GM23338 (cell line): ENCODE results near the gene UTS2R. TPM values are rescaled to one million over a fixed set of nuclear protein-coding genes. Genes with fewer than 3 reads are reported as not detected.

Source experiments
- ATAC-seq: fragments of 200-7000 bp; cut with Tn5 transposase; 3 replicates; pipeline ENCODE4 v1.9.1; 2020
- DNase-seq: peaks from one replicate; pipeline ENCODE4 v3.0.0-alpha.2; 2015; ENCODE audit warnings: low spot score
- H2AFZ ChIP-seq: fragments of 200-600 bp; sonication (generic); 2 replicates; pipeline ENCODE4 v1.8.0; 2016; ENCODE audit warnings: antibody characterized with exemption, mild to moderate bottlenecking, moderate library complexity
- H3F3A ChIP-seq: fragments of 200-600 bp; sonication (generic); replicated peaks from 2 replicates; pipeline ENCODE4 v1.8.0; 2017; ENCODE audit warnings: antibody characterized with exemption, mixed run types, low read depth
- H3K27ac ChIP-seq: fragments of 200-600 bp; sonication (generic); 2 replicates; pipeline ENCODE4 v1.6.1; 2016; ENCODE audit warnings: low read depth
- H3K27me3 ChIP-seq: fragments of 200-600 bp; sonication (generic); 2 replicates; pipeline ENCODE4 v1.8.0; 2016; ENCODE audit warnings: mild to moderate bottlenecking, mixed run types, moderate library complexity; ENCODE audit not compliant: insufficient read depth
- H3K36me3 ChIP-seq: fragments of 200-600 bp; sonication (generic); 2 replicates; pipeline ENCODE4 v1.8.0; 2016; ENCODE audit warnings: mild to moderate bottlenecking; ENCODE audit not compliant: insufficient read depth
- H3K4me1 ChIP-seq: fragments of 200-600 bp; sonication (generic); 2 replicates; pipeline ENCODE4 v1.8.0; 2016; ENCODE audit warnings: mild to moderate bottlenecking, moderate library complexity; ENCODE audit not compliant: insufficient read depth
- H3K4me2 ChIP-seq: fragments of 200-600 bp; sonication (generic); 2 replicates; pipeline ENCODE4 v1.7.1; 2017; ENCODE audit warnings: mixed run types
- H3K4me3 ChIP-seq: fragments of 200-600 bp; sonication (generic); 2 replicates; pipeline ENCODE4 v1.6.1; 2016; ENCODE audit warnings: mixed run types
- H3K79me2 ChIP-seq: fragments of 200-600 bp; sonication (generic); replicated peaks from 2 replicates; pipeline ENCODE4 v1.8.0; 2017; ENCODE audit warnings: mild to moderate bottlenecking; ENCODE audit not compliant: insufficient read depth
- H3K9me2 ChIP-seq: fragments of 200-600 bp; sonication (generic); 2 replicates; pipeline ENCODE4 v1.8.0; 2017; ENCODE audit not compliant: insufficient read depth
- H4K20me1 ChIP-seq: fragments of 200-600 bp; sonication (generic); replicated peaks from 2 replicates; pipeline ENCODE4 v1.8.0; 2017; ENCODE audit warnings: mild to moderate bottlenecking; ENCODE audit not compliant: insufficient read depth
- H3K27ac Mint-ChIP-seq: 2 replicates; pipeline ENCODE4 v1.8.0; 2020; ENCODE audit warnings: inconsistent platforms, mild to moderate bottlenecking, moderate library complexity, mixed read lengths
- H3K27me3 Mint-ChIP-seq: 3 replicates; pipeline ENCODE4 v1.8.0; 2022; ENCODE audit warnings: low read depth, mild to moderate bottlenecking, moderate library complexity, mixed read lengths, inconsistent platforms; ENCODE audit not compliant: insufficient read depth, poor library complexity
- H3K36me3 Mint-ChIP-seq: 3 replicates; pipeline ENCODE4 v1.8.0; 2021; ENCODE audit warnings: low read depth, mild to moderate bottlenecking, inconsistent platforms, moderate library complexity, mixed read lengths
- H3K4me1 Mint-ChIP-seq: 3 replicates; pipeline ENCODE4 v1.8.0; 2020; ENCODE audit warnings: mild to moderate bottlenecking, inconsistent platforms, mixed read lengths
- H3K4me3 Mint-ChIP-seq: 3 replicates; pipeline ENCODE4 v1.8.0; 2021; ENCODE audit warnings: moderate library complexity, mild to moderate bottlenecking, inconsistent platforms, mixed read lengths
- H3K9me3 Mint-ChIP-seq: 3 replicates; pipeline ENCODE4 v1.8.0; 2020; ENCODE audit warnings: moderate library complexity, mild to moderate bottlenecking, inconsistent platforms, mixed read lengths
- EZH2 ChIP-seq: fragments of 200-600 bp; sonication (generic); IDR thresholded peaks from one replicate; pipeline ENCODE4 v1.8.0; 2017; ENCODE audit warnings: antibody characterized with exemption, mild to moderate bottlenecking, low read depth; ENCODE audit not compliant: unreplicated experiment
- JUNB ChIP-seq: IDR thresholded peaks from one replicate; pipeline ENCODE4 v1.6.1; 2016; ENCODE audit warnings: antibody characterized with exemption; ENCODE audit not compliant: unreplicated experiment
- POLR2AphosphoS5 ChIP-seq: IDR thresholded peaks from 2 replicates; pipeline ENCODE4 v1.6.1; 2016; ENCODE audit warnings: antibody characterized with exemption, low read depth
- STAT1 ChIP-seq: IDR thresholded peaks from one replicate; pipeline ENCODE4 v1.6.1; 2016; ENCODE audit warnings: antibody characterized with exemption; ENCODE audit not compliant: unreplicated experiment
- polyA plus RNA-seq: library from polyadenylated mRNA; unstranded; fragments of >200 nt; fragmentation: Nextera tagmentation; extraction: Ambion mirVana; gene quantifications from 2 replicates; pipeline ENCODE4 v1.2.1, GENCODE V29; 2016
- total RNA-seq: library from RNA; depleted of rRNA; stranded (reverse); fragments of >200 nt; shearing (Covaris generic); gene quantifications from 2 replicates; pipeline ENCODE4 v1.2.3, GENCODE V29; 2014
- TF ChIP-seq, protein P1 (sequence below): fragments of 250-450 bp; sonication (Bioruptor Pico); IDR thresholded peaks from 2 replicates; pipeline ENCODE4 v1.5.0; 2020; ENCODE audit warnings: mild to moderate bottlenecking, moderate library complexity
- TF ChIP-seq, protein P2 (sequence below), 2 experiments: fragments of 200-600 bp in 1 of 2; sonication (generic) in 1 of 2; conservative IDR thresholded peaks; 2 replicates each; pipeline versions ENCODE4 v1.5.1 to v1.6.1; 2016 to 2017; ENCODE audit warnings: antibody characterized with exemption in 2 of 2, low read depth in 2 of 2, mild to moderate bottlenecking in 2 of 2, moderate library complexity in 1 of 2

UTS2R gene
- total and polyA plus RNA-seq, 2 experiments from 2014 or later, result 0.49 TPM; not detected in 1

DNA sequence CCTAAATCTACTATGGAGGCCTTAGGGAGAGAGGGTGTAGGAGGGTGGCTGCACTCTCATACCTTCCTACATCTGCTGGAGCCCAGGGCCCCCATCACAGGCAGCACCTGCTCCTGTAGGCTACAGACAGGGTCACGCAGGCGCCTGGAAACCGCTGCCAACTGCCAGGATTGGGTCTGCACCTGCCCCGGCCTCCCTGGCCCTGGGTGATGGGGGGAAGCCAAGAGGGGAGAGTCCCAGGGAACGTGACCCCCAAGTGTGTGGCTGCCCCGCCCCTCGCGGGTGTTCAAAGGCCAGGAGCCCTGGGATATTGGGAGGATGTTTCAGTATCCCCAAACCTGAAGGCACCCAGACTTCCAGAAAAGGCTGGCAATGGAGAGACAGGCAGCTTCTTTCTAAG lies 18.1 kb upstream of the UTS2R start:
- H4K20me1 ChIP-seq, result no peaks in the 10 kb centered on the region
- no peaks in the 10 kb centered on the region for H3F3A ChIP-seq
- TF ChIP-seq, protein P1, sequence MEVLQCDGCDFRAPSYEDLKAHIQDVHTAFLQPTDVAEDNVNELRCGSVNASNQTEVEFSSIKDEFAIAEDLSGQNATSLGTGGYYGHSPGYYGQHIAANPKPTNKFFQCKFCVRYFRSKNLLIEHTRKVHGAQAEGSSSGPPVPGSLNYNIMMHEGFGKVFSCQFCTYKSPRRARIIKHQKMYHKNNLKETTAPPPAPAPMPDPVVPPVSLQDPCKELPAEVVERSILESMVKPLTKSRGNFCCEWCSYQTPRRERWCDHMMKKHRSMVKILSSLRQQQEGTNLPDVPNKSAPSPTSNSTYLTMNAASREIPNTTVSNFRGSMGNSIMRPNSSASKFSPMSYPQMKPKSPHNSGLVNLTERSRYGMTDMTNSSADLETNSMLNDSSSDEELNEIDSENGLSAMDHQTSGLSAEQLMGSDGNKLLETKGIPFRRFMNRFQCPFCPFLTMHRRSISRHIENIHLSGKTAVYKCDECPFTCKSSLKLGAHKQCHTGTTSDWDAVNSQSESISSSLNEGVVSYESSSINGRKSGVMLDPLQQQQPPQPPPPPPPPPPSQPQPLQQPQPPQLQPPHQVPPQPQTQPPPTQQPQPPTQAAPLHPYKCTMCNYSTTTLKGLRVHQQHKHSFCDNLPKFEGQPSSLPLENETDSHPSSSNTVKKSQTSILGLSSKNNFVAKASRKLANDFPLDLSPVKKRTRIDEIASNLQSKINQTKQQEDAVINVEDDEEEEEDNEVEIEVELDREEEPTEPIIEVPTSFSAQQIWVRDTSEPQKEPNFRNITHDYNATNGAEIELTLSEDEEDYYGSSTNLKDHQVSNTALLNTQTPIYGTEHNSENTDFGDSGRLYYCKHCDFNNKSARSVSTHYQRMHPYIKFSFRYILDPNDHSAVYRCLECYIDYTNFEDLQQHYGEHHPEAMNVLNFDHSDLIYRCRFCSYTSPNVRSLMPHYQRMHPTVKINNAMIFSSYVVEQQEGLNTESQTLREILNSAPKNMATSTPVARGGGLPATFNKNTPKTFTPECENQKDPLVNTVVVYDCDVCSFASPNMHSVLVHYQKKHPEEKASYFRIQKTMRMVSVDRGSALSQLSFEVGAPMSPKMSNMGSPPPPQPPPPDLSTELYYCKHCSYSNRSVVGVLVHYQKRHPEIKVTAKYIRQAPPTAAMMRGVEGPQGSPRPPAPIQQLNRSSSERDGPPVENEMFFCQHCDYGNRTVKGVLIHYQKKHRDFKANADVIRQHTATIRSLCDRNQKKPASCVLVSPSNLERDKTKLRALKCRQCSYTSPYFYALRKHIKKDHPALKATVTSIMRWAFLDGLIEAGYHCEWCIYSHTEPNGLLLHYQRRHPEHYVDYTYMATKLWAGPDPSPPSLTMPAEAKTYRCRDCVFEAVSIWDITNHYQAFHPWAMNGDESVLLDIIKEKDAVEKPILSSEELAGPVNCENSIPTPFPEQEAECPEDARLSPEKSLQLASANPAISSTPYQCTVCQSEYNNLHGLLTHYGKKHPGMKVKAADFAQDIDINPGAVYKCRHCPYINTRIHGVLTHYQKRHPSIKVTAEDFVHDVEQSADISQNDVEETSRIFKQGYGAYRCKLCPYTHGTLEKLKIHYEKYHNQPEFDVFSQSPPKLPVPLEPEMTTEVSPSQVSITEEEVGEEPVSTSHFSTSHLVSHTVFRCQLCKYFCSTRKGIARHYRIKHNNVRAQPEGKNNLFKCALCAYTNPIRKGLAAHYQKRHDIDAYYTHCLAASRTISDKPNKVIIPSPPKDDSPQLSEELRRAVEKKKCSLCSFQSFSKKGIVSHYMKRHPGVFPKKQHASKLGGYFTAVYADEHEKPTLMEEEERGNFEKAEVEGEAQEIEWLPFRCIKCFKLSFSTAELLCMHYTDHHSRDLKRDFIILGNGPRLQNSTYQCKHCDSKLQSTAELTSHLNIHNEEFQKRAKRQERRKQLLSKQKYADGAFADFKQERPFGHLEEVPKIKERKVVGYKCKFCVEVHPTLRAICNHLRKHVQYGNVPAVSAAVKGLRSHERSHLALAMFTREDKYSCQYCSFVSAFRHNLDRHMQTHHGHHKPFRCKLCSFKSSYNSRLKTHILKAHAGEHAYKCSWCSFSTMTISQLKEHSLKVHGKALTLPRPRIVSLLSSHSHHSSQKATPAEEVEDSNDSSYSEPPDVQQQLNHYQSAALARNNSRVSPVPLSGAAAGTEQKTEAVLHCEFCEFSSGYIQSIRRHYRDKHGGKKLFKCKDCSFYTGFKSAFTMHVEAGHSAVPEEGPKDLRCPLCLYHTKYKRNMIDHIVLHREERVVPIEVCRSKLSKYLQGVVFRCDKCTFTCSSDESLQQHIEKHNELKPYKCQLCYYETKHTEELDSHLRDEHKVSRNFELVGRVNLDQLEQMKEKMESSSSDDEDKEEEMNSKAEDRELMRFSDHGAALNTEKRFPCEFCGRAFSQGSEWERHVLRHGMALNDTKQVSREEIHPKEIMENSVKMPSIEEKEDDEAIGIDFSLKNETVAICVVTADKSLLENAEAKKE (CRISPR knock-in tag), result no peak
- TF ChIP-seq STAT1, result no peak
- TF ChIP-seq POLR2AphosphoS5, result no peak
- no peak for TF ChIP-seq EZH2
- TF ChIP-seq JUNB, result no peak
- TF ChIP-seq, protein P2, sequence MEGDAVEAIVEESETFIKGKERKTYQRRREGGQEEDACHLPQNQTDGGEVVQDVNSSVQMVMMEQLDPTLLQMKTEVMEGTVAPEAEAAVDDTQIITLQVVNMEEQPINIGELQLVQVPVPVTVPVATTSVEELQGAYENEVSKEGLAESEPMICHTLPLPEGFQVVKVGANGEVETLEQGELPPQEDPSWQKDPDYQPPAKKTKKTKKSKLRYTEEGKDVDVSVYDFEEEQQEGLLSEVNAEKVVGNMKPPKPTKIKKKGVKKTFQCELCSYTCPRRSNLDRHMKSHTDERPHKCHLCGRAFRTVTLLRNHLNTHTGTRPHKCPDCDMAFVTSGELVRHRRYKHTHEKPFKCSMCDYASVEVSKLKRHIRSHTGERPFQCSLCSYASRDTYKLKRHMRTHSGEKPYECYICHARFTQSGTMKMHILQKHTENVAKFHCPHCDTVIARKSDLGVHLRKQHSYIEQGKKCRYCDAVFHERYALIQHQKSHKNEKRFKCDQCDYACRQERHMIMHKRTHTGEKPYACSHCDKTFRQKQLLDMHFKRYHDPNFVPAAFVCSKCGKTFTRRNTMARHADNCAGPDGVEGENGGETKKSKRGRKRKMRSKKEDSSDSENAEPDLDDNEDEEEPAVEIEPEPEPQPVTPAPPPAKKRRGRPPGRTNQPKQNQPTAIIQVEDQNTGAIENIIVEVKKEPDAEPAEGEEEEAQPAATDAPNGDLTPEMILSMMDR (conservative IDR thresholded peaks at IDR 0.05; ENCODE audit: low read depth in 2 of 2), result no peak
- ATAC-seq (no peak), DNase-seq (no peak)
- no peak overlapping the region for H3K27ac ChIP-seq
- no peak overlapping the region for H2AFZ ChIP-seq
- Mint-ChIP-seq H3K36me3 (no peaks in the 10 kb centered on the region), H3K27ac (no peak overlapping the region), H3K4me3 (no peak overlapping the region), H3K27me3 (peaks cover 13% of the 10 kb centered on the region), H3K9me3 (no peaks in the 10 kb centered on the region), H3K4me1 (peaks cover 8% of the 10 kb centered on the region)
- no peaks in the 10 kb centered on the region for H3K36me3 ChIP-seq
- no peaks in the 10 kb centered on the region for H3K9me2 ChIP-seq
- H3K27me3 ChIP-seq, result no peaks in the 10 kb centered on the region
- H3K4me2 ChIP-seq, result no peak overlapping the region
- H3K79me2 ChIP-seq, result no peaks in the 10 kb centered on the region
- H3K4me3 ChIP-seq, result no peak overlapping the region
- H3K4me1 ChIP-seq, result no peaks in the 10 kb centered on the region
